GM18858 (cell line): ENCODE results near the gene FOXD4L1.
"Not testable (repeated sequence)": the region's sequence is repeated elsewhere in the genome, so short reads cannot be mapped to it uniquely, and the experiment has no call there.

Source experiments
- ATAC-seq: cut with Tn5 transposase; IDR thresholded peaks from one replicate; pipeline ENCODE4 v1.9.1; 2021; ENCODE audit not compliant: unreplicated experiment

FOXD4L1 gene

GRCh38 chr2:113498365-113498764 is at the start of gene FOXD4L1:
FOXD4L1 (plus strand) TSS chr2:113498665; CDS start chr2:113499257, 592 bp downstream.
- not testable (repeated sequence) for ATAC-seq

GRCh38 chr2:113465770-113466169 is 32.7 kb upstream of the FOXD4L1 start:
- not testable (repeated sequence) for ATAC-seq

- not testable (repeated sequence) for ATAC-seq
These were observed 21.6 kb upstream of the FOXD4L1 start for GRCh38 chr2:113476688-113477368.

GRCh38 chr2:113496527-113496926 is 1.9 kb upstream of the FOXD4L1 start:
- ATAC-seq, result not testable (repeated sequence)

- not testable (repeated sequence) for ATAC-seq
These were observed 787 bp downstream of the FOXD4L1 start for GRCh38 chr2:113499019-113499885.

GRCh38 chr2:113499886-113500722 is 1.6 kb downstream of the FOXD4L1 start:
- not testable (repeated sequence) for ATAC-seq

GRCh38 chr2:113500723-113501038 is 2.2 kb downstream of the FOXD4L1 start:
- not testable (repeated sequence) for ATAC-seq

GRCh38 chr2:113502216-113503093 is 4.0 kb downstream of the FOXD4L1 start:
- ATAC-seq, result not testable (repeated sequence)

- ATAC-seq, result not testable (repeated sequence)
These were observed 4.9 kb downstream of the FOXD4L1 start for GRCh38 chr2:113503094-113504042.

GRCh38 chr2:113504081-113504480 is 5.6 kb downstream of the FOXD4L1 start:
- not testable (repeated sequence) for ATAC-seq

- ATAC-seq, result not testable (repeated sequence)
These were observed 9.1 kb downstream of the FOXD4L1 start for GRCh38 chr2:113507394-113508140.

GRCh38 chr2:113508187-113508586 is 9.7 kb downstream of the FOXD4L1 start:
- ATAC-seq, result not testable (repeated sequence)

GRCh38 chr2:113510913-113511312 is 12.4 kb downstream of the FOXD4L1 start:
- not testable (repeated sequence) for ATAC-seq

GRCh38 chr2:113511859-113512258 is 13.4 kb downstream of the FOXD4L1 start:
- ATAC-seq, result not testable (repeated sequence)

GRCh38 chr2:113515457-113515856 is 17.0 kb downstream of the FOXD4L1 start:
- ATAC-seq, result not testable (repeated sequence)

GRCh38 chr2:113515995-113516394 is 17.5 kb downstream of the FOXD4L1 start:
- not testable (repeated sequence) for ATAC-seq

- not testable (repeated sequence) for ATAC-seq
These were observed 18.6 kb downstream of the FOXD4L1 start for GRCh38 chr2:113517025-113517424.

GRCh38 chr2:113520837-113521236 is 22.4 kb downstream of the FOXD4L1 start:
- ATAC-seq, result not testable (repeated sequence)
